Retinal pigment epithelial cell (primary cell): ENCODE data around the gene RPS23.

Experiments used
- DNase-seq: peaks from one replicate; pipeline ENCODE4 v3.0.0-alpha.2; 2010; ENCODE audit warnings: low read depth
- H3K4me3 ChIP-seq: 2 replicates; pipeline ENCODE4 v1.5.1; 2011; ENCODE audit warnings: mild to moderate bottlenecking, low read length, control low read depth, moderate library complexity
- TF ChIP-seq, protein P1 (sequence below): conservative IDR thresholded peaks from 2 replicates; pipeline ENCODE4 v1.5.1; 2011; ENCODE audit warnings: low read depth, low read length, control low read depth, inconsistent platforms

The RPS23 gene

GRCh38 chr5:82301190-82301589, 23.0 kb upstream of the RPS23 start:
- TF ChIP-seq, protein P1, sequence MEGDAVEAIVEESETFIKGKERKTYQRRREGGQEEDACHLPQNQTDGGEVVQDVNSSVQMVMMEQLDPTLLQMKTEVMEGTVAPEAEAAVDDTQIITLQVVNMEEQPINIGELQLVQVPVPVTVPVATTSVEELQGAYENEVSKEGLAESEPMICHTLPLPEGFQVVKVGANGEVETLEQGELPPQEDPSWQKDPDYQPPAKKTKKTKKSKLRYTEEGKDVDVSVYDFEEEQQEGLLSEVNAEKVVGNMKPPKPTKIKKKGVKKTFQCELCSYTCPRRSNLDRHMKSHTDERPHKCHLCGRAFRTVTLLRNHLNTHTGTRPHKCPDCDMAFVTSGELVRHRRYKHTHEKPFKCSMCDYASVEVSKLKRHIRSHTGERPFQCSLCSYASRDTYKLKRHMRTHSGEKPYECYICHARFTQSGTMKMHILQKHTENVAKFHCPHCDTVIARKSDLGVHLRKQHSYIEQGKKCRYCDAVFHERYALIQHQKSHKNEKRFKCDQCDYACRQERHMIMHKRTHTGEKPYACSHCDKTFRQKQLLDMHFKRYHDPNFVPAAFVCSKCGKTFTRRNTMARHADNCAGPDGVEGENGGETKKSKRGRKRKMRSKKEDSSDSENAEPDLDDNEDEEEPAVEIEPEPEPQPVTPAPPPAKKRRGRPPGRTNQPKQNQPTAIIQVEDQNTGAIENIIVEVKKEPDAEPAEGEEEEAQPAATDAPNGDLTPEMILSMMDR = no peak
- no peak overlapping the region for H3K4me3 ChIP-seq
- no peak for DNase-seq

GRCh38 chr5:82298668-82299067, 20.5 kb upstream of the RPS23 start:
- TF ChIP-seq, protein P1 = no peak
- no peak overlapping the region for H3K4me3 ChIP-seq
- no peak for DNase-seq

DNA sequence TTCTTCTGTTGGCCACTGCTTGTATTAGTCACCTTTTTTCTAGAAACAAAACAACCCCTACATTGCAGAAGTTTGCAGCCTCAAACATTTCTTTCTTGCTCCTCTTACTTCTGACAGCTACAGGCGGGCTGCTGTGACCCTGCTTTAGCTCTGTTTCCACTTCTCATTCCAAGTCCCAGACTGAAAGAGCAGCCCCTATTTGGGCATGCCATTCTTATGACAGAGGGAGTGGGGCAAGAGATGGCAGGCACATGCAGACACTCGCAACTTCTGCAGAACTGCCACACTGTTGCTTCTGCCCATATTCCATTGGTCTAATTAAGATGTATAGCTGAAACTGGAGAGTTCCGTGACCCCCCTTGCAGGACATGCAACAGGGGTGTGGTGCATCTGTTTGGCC, 19.6 kb upstream of the RPS23 start:
- DNase-seq = no peak
- TF ChIP-seq, protein P1 = no peak
- H3K4me3 ChIP-seq = no peak overlapping the region

- no peak for DNase-seq
- TF ChIP-seq, protein P1 = no peak
- no peak overlapping the region for H3K4me3 ChIP-seq
These were observed 18.8 kb upstream of the RPS23 start for GRCh38 chr5:82296929-82297328.

GRCh38 chr5:82295959-82296531, 17.9 kb upstream of the RPS23 start:
- H3K4me3 ChIP-seq = no peak overlapping the region
- no peak for DNase-seq
- TF ChIP-seq, protein P1 = no peak

GRCh38 chr5:82295144-82295543, 17.0 kb upstream of the RPS23 start:
- no peak overlapping the region for H3K4me3 ChIP-seq
- DNase-seq = no peak
- TF ChIP-seq, protein P1 = no peak

- TF ChIP-seq, protein P1 = no peak
- no peak for DNase-seq
- H3K4me3 ChIP-seq = no peak overlapping the region
These were observed 13.3 kb upstream of the RPS23 start for GRCh38 chr5:82291420-82291819.
